Lung (tissue), 12 donors: ENCODE measurements around the gene ADAM10. TPM values are rescaled to one million over a fixed set of nuclear protein-coding genes. Genes with fewer than 3 reads are reported as not detected.
A peak's percentile ranks its signal among the peaks of the same experiment; 100 is the strongest.

Experiments
- ATAC-seq: fragments of 200-7000 bp; cut with Tn5 transposase; one replicate; pipeline ENCODE4 v1.9.1; 2020; ENCODE audit warnings: moderate number of reproducible peaks; ENCODE audit not compliant: insufficient read depth, low FRiP score
- DNase-seq, 3 donors: peaks; one replicate each; pipeline ENCODE4 v3.0.0-alpha.2; 2013 to 2017
- H3K27ac ChIP-seq, 2 donors: one replicate each; pipeline ENCODE4 v1.5.1; 2013; ENCODE audit warnings: mild to moderate bottlenecking in 2 of 2, moderate library complexity in 2 of 2, control low read depth in 1 of 2, inconsistent platforms in 1 of 2, low read depth in 1 of 2, low read length in 1 of 2
- H3K27me3 ChIP-seq, 3 donors: one replicate each; pipeline ENCODE4 v1.5.1; 2013; ENCODE audit warnings: low read length in 2 of 3; ENCODE audit not compliant: control insufficient read depth in 3 of 3, insufficient read depth in 3 of 3
- H3K36me3 ChIP-seq, 4 donors: one replicate each; pipeline ENCODE4 v1.5.1; 2013; ENCODE audit warnings: low read length in 4 of 4, mild to moderate bottlenecking in 1 of 4, moderate library complexity in 1 of 4; ENCODE audit not compliant: control insufficient read depth in 4 of 4, insufficient read depth in 4 of 4
- H3K4me1 ChIP-seq, 5 donors: one replicate each; pipeline ENCODE4 v1.5.1; 2013; ENCODE audit warnings: low read length in 5 of 5, mild to moderate bottlenecking in 2 of 5, moderate library complexity in 1 of 5; ENCODE audit not compliant: control insufficient read depth in 5 of 5, insufficient read depth in 5 of 5
- H3K4me3 ChIP-seq: one replicate; pipeline ENCODE4 v1.5.1; 2013; ENCODE audit warnings: mild to moderate bottlenecking, control low read depth, moderate library complexity
- H3K9ac ChIP-seq, 2 donors: one replicate each; pipeline ENCODE4 v1.5.1; 2013; ENCODE audit warnings: low read length in 2 of 2, control low read depth in 1 of 2; ENCODE audit not compliant: insufficient read depth in 1 of 2
- H3K9me3 ChIP-seq, 4 donors: one replicate each; pipeline ENCODE4 v1.5.1; 2013; ENCODE audit warnings: low read length in 3 of 4, mild to moderate bottlenecking in 1 of 4, moderate library complexity in 1 of 4; ENCODE audit not compliant: control insufficient read depth in 4 of 4, insufficient read depth in 3 of 4
- CTCF ChIP-seq: IDR thresholded peaks from 2 replicates; pipeline ENCODE4 v1.5.1; 2012; ENCODE audit warnings: mild to moderate bottlenecking; ENCODE audit errors: control extremely low read depth, extremely low read depth
- WGBS, 2 donors: extraction: QIAGEN DNeasy Blood & Tissue Kit; methylation state at CpG; one replicate each; pipeline ENCODE4 v1.1.7; 2013; 5-methylcytosine and 5-hydroxymethylcytosine counted together
- polyA plus RNA-seq, 2 donors: library from polyadenylated mRNA; stranded (reverse); fragments of 200-250 nt; gene quantifications; one replicate each; pipeline ENCODE4 v1.2.1, GENCODE V29; 2013
- total RNA-seq, 2 donors: library from RNA; depleted of rRNA in 1 of 2; stranded (reverse); fragments of >200 nt in 1 of 2; gene quantifications; one replicate each; pipeline ENCODE4 v1.2.1, GENCODE V29; 2014 to 2021
- donor health status: control.
- donor health status: control.
- donor health status: Bipolar disorder and iron deficiency.
- donor health status: healthy.
- donor health status: DM: yes; HTN: yes; CAD: no.

The ADAM10 gene
- total and polyA plus RNA-seq, 4 donors = 9.7 to 274 (median 88.6) TPM

GRCh38 chr15:58748040-58748851 is 1.3 kb downstream of the ADAM10 start:
- DNase-seq = peak in 2 of 3 donors; percentile 42 to 45
- no peaks in the 10 kb centered on the region for H3K27me3 ChIP-seq
- peak overlapping the region; percentile 84 for H3K4me3 ChIP-seq
- TF ChIP-seq CTCF = no peak
- no peak for ATAC-seq
- no peaks in the 10 kb centered on the region for H3K9me3 ChIP-seq
- H3K36me3 ChIP-seq = no peaks in the 10 kb centered on the region
- H3K9ac ChIP-seq = peak overlapping the region; percentile 82 to 90
- peaks cover 0 to 31% (median 13%) of the 10 kb centered on the region in 5 donors for H3K4me1 ChIP-seq
- WGBS, 2 donors = 5 to 7% methylated on average over 14 of the region's 14 CpGs
- peak overlapping the region; percentile 97 to 98 for H3K27ac ChIP-seq

- ATAC-seq (no peak), DNase-seq (no peak)
- H3K27ac ChIP-seq = no peak overlapping the region
- H3K4me1 ChIP-seq = peaks cover 0 to 32% (median 13%) of the 10 kb centered on the region in 5 donors
- WGBS, 2 donors = 90 to 92% methylated on average over 1 of the region's 1 CpG
- H3K27me3 ChIP-seq = no peaks in the 10 kb centered on the region
- TF ChIP-seq CTCF = no peak
- H3K9ac ChIP-seq = no peak overlapping the region
- no peaks in the 10 kb centered on the region for H3K9me3 ChIP-seq
- H3K36me3 ChIP-seq = no peaks in the 10 kb centered on the region
- no peak overlapping the region for H3K4me3 ChIP-seq
Measured at GRCh38 chr15:58746174-58746573, 3.3 kb downstream of the ADAM10 start.

GRCh38 chr15:58742819-58743502 is 6.5 kb downstream of the ADAM10 start:
- no peak overlapping the region for H3K9ac ChIP-seq
- peak overlapping the region; percentile 33 to 61 for H3K27ac ChIP-seq
- no peak for TF ChIP-seq CTCF
- peaks cover 7 to 40% (median 9%) of the 10 kb centered on the region in 5 donors for H3K4me1 ChIP-seq
- no peak for DNase-seq
- no peak overlapping the region for H3K4me3 ChIP-seq
- H3K36me3 ChIP-seq = no peaks in the 10 kb centered on the region
- no peaks in the 10 kb centered on the region for H3K27me3 ChIP-seq
- 86 to 93% methylated on average over 5 of the region's 5 CpGs for WGBS, 2 donors
- ATAC-seq = peak; percentile 41
- H3K9me3 ChIP-seq = no peaks in the 10 kb centered on the region
